CD1c-positive myeloid dendritic cell (primary cell): ENCODE results near the gene RERE.
"Not testable (repeated sequence)": the region's sequence is repeated elsewhere in the genome, so short reads cannot be mapped to it uniquely, and the experiment has no call there.

ENCODE experiments used
- DNase-seq: peaks from one replicate; pipeline ENCODE4 v3.0.0-alpha.2; 2016; ENCODE audit errors: extremely low spot score

RERE gene

DNA sequence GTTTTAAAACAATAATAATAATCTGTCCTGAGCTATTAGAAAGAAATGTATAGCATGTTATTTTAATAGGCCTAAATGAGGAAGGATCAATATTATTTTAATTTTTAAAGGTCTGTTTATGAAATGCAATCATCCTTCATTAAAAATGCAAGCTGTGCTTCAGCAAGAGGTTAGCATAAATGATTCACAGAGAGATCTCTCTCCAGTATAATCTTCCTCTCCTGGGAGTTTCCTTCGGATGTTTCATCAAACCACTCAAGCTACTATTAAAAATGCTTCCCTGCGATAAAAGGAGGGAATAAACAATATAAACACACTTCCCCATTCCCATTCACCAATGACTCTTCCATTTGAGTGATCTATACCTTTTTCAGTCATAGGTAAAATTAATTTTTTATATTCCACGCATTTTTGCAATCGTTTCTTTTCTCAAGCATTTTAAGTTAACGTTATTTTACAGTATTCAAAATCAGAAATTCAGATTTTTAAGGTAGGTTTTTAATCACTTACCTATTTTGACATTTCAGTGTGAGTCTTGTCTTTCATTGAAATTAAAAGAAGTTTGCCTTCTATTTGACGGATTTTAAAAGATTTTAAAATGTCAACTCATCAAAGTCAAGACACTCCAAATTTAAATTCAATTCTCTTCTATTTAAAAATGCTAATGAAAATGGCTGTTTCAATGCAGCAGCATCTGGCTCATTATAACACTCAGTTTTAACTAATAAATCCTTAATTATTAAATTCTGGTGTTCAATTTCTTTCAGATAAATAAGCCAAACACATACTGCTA lies 64.3 kb downstream of the RERE start:
- DNase-seq = no peak

DNA sequence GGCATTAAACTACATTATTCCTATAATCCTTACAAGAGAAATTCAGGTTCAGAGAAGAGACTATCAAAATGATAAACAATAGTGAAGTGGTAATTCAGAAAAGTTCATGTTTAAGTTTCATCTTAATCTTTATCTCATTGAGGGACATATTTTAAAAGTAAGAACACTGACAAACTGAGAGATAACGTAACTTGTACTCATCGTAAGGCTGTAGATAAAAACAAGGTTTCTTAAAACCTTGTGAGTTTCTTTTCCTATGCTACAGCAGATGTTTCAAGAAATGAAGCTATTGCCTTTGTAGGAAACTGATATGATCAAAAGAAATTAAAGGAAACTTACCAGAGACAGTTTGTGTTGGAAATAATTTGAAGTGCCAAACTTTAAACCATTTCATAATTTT lies 65.0 kb downstream of the RERE start:
- DNase-seq = no peak

DNA sequence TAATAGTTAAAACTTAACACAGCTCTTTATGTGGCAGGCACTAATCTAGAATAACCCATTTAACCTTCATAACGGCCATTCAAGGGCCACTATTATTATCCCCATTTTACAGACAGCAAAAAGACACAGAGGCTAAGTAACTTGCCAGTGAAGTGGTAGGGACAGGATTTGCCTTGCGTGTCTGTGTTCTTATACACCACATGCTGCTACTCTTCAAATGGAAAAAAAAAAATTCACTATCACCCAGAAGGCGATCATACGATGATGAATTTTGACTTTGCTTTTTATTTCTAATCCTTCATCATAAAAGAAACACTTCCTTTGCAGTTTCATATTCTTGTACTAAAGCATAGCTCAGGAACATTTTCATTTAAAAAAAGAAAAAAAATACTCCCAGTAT lies 65.5 kb downstream of the RERE start:
- no peak for DNase-seq

DNA sequence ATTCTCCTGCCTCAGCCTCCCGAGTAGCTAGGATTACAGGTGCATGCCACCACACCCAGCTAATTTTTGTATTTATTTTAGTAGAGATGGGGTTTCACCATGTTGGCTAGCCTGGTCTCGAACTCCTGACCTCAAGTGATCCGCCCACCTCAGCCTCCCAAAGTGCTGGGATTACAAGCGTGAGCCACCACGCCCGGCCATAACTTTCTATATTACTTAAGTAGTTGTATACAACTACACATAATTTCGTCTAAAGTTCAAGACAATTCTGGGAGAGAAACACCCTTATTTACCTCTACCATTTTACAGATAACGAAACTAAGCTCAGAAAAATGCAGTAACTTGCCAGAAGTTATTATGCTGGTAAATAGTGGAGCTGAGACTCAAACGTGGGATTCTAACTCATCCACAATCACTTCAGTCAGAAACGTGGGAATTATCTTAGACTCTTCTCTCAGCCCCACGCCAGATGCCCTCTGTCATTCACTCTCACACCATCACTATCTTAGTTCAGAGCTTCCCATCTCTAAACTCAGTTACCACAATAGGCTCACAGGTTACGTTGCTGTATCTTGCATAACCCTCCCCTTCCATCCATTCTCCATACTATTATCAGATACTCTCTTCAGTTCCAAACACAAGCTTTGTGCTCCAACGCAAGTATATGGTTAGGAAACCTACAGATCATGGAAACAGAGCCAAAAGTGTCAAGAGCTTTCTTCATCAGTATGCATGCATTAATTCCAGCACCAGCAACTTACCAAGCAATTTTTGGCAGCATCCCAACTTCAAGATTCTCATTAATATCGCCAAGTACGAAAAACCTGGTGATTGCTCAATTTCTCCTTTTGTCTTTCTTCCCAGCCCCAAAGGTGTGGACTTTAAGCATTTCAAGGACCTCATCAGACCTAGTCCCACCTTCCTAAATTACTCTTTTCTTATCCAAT lies 69.3 kb downstream of the RERE start:
- DNase-seq = no peak

DNA sequence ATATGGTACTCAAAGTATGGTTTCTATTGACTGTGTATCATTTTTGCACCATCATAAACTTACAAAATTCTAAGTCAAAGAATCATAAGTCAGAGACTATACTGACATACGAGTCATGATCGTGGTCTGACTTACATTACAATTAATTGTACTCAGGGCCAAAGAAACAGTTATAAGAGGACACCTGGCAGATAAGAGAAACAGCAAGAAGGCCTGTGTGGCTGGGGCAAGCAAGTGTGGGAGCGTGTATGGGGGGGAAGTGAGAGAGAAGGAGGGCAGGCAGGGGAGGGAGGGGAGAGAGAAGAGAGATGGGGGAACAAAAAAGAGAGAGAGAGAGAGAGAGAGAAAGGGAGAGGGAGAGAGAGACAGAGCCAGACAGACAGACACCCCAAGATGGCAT lies 70.9 kb downstream of the RERE start:
- no peak for DNase-seq

DNA sequence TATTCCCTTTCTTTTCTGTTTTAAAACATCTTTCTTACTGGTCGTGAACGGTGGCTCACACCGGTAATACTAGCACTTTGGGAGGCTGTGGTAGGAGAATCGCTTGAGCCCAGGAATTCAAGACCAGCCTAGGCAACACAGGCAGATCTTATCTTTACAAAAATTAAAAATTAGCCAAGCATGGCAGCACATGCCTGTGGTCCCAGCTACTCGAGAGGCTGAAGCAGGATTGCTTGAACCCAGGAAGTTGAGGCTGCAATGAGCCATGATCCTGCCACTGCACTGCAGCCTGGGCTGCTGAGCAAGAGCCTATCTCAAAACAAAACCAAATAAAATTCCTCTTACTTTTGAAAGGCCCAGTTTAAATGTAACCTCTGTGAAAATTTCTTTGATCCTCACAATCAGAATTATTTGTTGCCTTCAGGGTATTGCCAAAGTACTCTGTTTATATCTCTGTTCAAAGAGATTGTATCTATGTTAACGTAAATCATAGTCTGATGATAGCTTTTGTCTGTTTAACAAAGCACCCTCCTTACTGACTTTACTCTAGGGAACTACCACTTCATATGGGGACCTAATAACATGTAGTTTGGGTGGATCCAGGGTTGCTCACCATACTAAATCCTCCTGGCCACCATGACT lies 71.6 kb downstream of the RERE start:
- DNase-seq = no peak

DNA sequence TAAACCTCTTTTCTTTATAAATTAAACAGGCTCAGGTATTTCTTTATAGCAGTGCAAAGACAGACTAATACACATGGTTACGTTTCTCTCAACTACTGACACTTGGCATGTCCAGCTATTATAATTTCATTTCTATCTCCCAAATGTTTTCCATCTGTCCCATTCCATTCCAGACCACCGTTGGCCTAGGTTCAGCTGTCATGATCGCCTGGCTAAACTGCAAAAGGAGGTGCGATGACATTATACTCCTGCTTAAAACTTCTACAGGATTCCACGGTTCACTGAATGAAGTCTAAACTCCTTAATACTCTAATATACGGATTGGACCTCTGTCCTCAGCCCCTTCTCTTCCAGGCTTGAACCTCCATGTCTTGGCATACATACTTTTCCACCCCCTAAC lies 72.1 kb downstream of the RERE start:
- DNase-seq = no peak

DNA sequence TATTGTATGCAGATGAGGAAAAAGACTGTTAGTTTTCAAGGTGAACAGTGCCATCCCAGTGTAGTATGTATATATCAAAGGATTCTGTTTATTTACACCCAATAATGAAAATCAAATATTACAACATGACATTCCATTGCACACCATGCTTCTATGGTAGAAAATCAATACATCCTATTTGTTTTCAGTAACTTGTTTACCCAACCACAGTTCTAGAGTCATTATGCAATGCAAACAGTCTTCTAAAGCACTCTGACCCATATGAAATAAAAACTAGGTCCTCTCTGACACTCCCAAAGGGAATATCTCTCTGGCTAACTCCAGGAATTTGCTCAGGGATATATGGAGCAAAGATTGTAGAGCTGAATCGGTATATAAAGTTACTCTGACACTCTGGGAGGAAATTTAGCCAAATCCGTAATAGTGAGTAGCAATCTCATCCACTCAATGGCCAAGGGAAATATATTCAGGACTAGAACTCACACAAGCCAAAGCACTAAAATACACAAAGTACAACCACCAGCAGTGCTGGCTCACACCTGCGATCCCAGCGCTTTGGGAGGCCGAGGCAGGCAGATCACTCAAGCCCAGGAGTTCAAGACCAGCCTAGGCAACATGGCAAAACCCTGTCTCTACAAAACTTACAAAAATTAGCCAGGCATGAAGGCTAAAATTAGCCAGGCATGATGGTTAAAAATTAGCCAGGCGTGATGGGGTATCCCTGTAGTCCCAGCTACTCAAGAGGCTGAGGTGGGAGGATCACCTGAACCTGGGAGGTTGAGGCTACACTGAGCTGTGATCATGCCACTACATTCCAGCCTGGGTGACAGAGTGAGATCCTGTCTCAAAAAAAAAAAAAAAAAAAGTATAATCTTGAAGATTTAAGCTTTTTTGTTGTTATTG lies 75.2 kb downstream of the RERE start:
- no peak for DNase-seq

DNA sequence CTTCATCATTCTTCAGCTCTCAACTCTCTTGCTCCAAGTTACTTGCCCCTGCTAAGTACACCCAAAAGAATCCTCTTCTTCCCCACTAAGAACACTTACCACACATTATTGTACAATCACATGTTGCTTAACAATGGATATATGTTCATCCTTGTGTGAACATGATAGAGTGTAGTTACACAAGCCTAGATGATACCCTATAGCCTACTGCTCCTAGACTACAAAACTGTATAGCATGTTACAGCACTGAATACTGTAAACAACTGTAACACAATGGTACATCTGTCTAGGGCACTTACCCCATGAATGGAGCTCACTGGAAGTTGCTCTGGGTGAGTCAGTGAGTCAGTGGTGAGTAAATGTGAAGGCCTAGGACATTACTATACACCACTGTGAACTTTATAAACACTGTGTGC lies 77.4 kb downstream of the RERE start:
- DNase-seq = no peak

DNA sequence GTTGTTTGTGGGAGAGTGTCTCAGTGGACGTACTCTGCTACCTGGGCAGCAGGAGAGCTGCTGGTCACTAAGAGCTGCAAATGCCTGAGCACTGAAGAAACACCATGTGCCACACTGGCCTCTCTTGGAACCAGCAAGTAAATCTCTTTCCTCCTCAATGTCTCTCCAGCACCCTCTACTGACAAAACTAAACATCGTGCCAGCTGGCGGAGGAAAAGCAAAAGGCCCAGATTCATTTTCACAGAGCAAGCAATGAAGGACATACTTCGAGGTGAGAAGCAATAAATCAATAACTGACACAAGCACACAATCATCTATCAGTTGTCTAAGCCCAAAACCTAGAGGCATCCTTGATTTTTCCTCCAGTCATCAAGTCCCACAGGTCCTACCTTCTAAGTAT lies 78.1 kb downstream of the RERE start:
- no peak for DNase-seq

DNA sequence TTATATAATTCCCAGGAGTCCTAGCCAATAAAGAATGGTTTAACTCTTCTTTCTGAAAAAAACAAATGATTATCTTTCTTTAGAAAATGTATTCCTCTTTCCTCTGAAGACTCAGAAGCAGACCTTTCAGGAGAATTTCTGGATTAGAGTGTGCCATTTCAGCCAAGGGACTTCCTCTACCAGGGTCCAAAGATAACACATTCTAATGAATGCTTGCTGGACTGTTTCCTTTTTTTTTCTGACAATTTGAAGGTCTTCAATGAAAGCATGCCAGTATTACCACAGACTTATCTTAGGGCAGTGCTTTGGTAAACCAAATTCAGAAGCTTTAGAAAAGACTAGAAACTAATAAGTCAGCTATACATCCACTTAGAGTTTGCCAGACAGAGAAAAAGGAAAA lies 80.5 kb downstream of the RERE start:
- DNase-seq = peak; percentile 23

DNA sequence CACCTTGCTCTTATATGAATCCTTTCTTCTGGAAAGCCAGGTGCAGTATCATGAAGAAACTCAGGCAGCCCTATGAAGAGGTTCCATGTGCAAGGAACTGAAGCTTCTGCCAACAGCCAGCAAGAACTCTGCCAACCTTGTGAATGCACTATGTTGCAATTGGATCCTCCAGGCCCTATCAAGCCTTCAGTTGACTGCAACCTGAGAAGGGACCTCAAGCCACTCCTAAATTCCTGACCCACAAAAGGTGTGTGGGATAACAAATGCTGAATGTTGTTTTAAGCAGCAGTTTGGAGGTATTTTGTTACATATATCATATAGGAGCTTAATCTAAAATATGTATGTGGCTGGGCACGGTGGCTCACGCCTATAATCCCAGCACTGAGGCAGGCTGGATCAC lies 84.0 kb downstream of the RERE start:
- DNase-seq = no peak

DNA sequence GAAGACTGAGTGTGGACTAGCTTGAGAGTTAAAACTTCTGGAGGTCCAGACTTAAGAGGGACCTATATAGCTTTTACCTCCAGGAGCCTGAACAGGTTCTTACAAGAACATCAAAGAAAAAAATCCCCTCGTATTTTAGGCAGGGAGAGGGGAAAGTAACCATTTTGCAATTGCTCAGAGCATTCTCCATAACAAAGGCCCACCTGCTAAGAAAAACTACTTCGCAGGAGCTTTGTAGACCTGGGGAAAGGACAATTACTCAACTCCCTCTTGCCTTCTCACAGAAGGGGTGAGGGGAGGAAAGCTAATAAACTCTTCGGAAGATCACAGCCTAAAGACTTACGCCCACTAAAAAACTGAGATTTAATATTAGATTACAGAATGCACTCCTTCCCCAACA lies 86.3 kb downstream of the RERE start:
- DNase-seq = no peak

DNA sequence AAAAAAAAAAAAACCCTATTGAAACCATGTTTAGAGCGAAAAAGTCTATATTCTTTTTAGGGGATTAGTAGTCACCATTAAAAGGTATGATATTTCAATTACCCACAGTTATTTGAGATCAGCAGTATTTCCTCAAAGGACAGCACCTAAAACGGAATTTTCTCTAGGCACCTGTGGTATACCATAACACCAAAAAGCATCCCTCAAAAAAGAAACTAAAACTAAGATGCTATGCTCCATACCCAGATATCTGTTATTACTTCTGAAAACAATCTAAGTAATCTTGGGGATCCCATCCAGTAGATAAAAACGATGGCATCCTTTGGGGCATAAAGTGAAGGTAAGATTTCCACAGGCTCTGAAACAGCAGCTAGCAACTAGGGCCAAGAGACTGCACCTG lies 89.0 kb downstream of the RERE start:
- no peak for DNase-seq

DNA sequence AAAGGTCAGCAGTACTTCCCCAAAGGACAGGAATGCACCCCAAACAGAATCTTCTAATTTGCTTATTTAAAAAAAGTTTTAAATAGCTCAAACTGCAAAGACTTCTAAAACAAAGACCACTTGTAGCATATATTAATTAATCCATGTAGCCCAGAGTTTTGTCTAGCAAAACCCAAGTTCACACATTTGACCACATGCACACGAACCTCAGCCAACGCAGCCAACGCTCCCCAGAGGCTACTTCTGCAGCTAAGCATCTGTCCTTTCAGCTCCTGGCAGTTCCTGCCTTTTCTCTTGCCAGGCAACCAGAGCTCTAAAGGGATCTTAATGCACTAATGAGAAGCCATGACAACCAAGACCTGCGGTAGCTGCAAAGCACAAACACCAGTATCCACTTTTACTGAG lies 89.6 kb downstream of the RERE start:
- no peak for DNase-seq

DNA sequence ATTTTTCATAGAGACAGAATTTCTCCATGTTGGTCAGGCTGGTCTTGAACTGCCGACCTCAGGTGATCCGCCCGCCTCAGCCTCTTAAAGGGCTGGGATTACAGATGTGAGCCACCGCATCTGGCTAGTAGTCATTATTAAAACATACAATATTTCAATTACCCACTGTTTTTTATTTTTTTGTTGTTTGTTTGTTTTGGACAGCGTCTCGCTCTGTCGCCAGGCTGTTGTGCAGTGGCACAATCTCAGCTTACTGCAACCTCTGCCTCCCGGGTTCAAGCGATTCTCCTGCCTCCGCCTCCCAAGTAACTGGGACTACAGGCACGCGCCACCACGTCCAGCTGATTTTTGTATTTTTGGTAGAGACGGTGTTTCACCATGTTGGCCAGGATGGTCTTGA lies 90.1 kb downstream of the RERE start:
- DNase-seq = not testable (repeated sequence)

DNA sequence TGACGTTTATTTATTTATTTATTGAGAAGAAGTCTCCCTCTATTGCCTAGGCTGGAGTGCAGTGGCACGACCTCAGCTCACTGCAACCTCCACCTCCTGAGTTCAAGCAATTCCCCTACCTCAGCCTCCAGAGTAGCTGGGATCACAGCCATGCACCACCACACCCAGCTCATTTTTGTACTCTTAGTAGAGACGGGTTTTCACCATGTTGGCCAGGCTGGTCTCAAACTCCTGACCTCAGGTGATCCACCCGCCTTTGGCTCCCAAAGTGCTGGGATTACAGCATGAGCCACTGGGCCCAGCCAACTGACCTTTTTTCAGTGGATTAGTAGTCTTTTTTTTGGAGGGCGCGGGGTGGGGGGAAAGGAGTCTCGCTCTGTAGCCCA lies 90.6 kb downstream of the RERE start:
- DNase-seq = not testable (repeated sequence)

DNA sequence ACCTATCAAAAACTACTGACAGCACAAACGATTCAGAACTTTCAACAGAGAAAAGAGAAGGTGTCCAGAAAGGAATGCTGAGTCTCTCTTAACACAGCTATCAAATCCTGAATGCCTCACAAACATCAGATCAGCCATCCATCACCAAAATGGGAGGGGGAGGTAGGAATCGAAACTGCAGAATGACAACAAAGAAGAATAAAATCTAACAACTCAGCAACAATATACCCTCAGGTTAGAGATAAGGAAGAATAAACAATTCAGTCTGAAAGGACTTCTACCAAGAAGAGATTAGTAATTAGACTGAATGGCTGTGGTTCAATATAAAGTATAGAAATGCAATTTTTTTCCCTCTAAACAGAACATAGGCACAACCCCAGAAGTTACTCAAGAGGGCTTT lies 94.4 kb downstream of the RERE start:
- DNase-seq = no peak

DNA sequence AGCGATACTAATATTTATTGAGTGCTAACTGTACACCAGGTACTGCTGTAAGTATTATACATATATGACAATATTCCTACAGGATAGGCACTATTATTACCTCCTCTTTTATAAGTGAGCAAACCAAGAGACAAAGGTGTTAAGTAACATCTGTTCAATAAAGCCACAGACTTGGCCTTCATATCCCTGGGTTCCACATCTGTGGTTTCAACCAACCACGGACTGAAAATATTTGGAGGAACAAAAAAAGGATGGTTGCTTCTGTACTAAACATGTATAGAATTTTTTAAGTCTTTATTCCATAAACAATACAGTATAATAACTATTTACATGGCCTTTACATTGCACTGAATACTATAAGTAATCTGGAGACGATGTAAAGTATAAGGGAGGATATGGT lies 95.1 kb downstream of the RERE start:
- no peak for DNase-seq

DNA sequence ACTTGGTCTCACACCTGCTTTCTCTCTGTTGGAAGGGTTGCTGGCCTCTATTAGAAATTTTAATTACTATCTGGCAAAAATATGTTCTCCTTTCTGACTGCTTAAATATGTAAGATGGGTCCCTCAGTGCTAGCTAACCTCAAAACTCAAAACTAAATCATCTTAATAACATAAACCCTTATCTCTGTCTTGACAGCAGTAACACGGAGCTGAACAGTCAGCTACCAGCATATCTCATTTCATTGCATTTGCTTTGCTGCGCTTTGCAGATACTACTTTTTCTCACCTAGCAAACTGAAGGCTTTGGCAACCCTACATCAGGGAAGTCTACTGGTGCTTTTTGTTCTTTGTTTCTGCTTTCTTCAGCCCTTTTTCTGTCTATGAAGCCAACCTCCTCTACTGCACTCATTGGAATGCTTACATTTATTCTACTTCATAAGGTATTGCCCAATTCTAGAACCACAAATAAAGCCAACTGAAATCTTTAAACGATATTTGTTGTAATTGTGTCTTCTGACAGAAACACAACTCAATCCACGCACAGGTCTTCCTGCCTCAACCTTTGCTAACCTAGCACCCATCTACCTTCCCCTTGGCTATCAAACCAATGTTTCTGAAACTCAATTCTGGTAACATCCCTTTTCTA lies 95.6 kb downstream of the RERE start:
- no peak for DNase-seq

DNA sequence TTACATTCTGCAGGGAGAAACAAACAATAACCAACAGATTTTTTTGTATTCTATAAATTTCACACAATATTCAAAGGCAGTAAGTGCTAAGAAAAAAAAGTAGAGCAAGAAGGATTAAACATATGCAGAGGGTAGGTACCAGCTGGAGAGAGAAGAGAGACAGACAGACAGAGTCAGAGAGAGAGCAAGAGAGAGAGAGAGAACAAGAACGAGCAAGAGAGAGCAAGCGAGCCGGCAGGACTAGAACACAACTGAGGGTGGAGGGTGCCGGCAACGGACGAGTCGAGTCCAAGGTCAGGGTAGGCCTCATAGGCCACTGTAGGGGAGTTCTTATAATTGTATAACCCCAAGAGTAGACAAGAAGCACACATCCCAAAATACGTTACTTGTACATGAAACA lies 97.1 kb downstream of the RERE start:
- no peak for DNase-seq
